DMS114 treated with DMSO at 0.1 percent for 48 hours (cell line): ENCODE data around the gene ZNF214.
"Not testable (repeated sequence)": the region's sequence is repeated elsewhere in the genome, so short reads cannot be mapped to it uniquely, and the experiment has no call there.

Experiments used
- DNase-seq: peaks from one replicate; lab custom pipeline; 2025; ENCODE audit not compliant: unreplicated experiment; lab: John Stamatoyannopoulos, UW

ZNF214 gene

DNA sequence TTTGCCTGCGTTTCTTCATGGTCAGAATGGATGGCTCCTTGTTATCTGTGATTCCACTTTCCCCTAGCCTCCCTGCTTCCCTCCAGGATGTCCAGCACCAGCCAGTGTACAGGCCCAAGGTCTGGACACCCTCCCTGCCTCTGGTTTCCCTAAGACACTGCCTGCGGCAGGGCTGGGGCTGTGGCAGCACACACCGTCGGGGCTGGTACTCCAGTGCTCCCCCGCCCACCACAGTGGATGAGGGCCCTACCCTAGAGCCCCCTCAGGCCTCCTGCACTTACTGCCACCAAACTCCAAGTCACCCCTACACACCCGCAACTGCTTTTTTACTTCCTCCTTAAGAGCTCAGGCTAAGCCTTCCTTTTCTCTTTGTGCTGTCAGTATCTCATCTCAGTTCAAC, 28.9 kb downstream of the ZNF214 start:
- DNase-seq, result no peak

DNA sequence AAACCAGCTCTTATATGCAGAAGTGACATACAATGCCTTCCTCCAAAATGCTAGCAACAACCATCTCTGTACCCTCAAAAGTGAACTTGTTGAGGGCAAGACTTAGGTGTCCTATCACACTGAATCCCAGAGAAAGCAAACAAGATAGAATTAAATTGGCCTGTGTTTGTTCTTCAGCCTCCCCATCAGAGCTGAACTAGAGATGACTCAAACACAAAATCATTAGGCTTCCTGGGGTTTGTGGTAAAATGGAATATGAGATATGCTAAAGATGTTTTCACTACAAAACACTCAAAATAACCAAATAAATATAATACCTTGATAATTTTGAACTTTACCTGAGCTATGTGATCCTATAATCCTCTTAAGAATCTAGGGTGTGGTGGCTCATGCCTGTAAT, 31.6 kb downstream of the ZNF214 start:
- no peak for DNase-seq

GRCh38 chr11:6986487-6986886, 33.7 kb downstream of the ZNF214 start:
- DNase-seq, result no peak

DNA sequence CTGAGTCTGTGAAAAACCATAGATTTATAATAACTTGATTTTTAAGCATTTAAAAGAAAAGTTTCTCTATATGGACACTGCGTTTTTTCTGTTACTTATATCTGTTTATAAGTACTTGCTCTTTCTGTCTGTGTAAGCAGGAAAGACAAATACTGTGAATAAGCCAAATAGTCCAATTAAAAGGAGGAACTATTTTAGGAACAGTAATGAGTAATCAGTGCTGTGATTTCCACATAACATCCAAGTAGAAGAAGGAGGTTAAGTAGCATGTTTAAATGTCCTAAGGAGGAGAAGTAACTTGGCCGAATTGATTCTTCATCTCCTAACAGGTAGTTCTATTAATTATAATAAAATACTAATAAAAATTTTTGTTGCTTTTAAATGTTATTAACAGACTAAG, 40.8 kb downstream of the ZNF214 start:
- no peak for DNase-seq

DNA sequence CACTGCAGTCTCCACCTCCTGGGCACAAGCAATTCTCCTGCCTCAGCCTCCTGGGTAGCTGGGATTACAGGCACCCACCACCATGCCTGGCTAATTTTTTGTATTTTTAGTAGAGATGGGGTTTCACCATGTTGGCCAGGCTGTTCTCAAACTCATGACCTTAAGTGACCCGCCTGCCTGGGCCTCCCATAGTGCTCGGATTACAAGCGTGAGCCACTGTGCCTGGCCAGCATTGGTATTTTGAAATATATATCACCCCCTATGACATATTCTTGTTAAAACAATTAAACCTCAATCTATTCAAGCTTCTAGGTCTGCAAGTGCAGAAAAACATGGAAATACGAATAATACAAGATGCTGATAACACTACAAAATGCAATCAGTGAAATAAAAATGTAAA, 50.3 kb downstream of the ZNF214 start:
- not testable (repeated sequence) for DNase-seq

GRCh38 chr11:6968816-6969215, 51.3 kb downstream of the ZNF214 start:
- DNase-seq, result no peak

- no peak for DNase-seq
Observed at GRCh38 chr11:6962673-6963072, 57.5 kb downstream of the ZNF214 start.

GRCh38 chr11:6962141-6962540, 58.0 kb downstream of the ZNF214 start:
- no peak for DNase-seq

DNA sequence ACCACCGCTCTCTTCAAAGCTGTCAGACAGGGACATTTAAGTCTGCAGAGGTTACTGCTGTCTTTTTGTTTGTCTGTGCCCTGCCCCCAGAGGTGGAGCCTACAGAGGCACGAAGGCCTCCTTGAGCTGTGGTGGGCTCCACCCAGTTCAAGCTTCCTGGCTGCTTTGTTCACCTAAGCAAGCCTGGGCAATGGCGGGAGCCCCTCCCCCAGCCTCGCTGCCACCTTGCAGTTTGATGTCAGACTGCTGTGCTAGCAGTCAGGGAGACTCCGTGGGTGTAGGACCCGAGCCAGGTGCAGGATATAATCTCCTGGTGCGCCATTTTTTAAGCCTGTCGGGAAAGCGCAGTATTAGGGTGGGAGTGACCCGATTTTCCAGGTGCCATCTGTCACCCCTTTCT, 65.9 kb downstream of the ZNF214 start:
- not testable (repeated sequence) for DNase-seq
